Colonic mucosa (tissue), 4 donors: Measurements from ENCODE around the gene PADI6. TPM values are rescaled to one million over a fixed set of nuclear protein-coding genes. Genes with fewer than 3 reads are reported as not detected.

Source experiments
- DNase-seq: peaks from one replicate; pipeline ENCODE4 v3.0.0-alpha.2; 2020
- H3K27ac ChIP-seq: fragments of 200-600 bp; one replicate; pipeline ENCODE4 v1.8.0; 2021
- H3K27me3 ChIP-seq: fragments of 200-600 bp; one replicate; pipeline ENCODE4 v1.8.0; 2021
- H3K36me3 ChIP-seq: fragments of 200-600 bp; one replicate; pipeline ENCODE4 v1.8.0; 2021
- H3K4me1 ChIP-seq: fragments of 200-600 bp; one replicate; pipeline ENCODE4 v1.8.0; 2021; ENCODE audit warnings: mild to moderate bottlenecking
- H3K4me3 ChIP-seq: fragments of 200-600 bp; one replicate; pipeline ENCODE4 v1.8.0; 2021
- H3K9ac ChIP-seq, 2 donors: one replicate each; pipeline ENCODE4 v1.7.0; 2013; ENCODE audit warnings: control low read depth in 2 of 2, low read depth in 2 of 2, low read length in 2 of 2
- H3K9me3 ChIP-seq: fragments of 200-600 bp; one replicate; pipeline ENCODE4 v1.8.0; 2021
- intact Hi-C: fragments of 100-400 bp; cut with DNase I; formaldehyde crosslinking; loops from one replicate; pipeline ENCODE4 v1.14.1; 2022
- total RNA-seq, 2 donors: library from RNA; stranded (reverse); fragmentation: NEBNext Ultra II Directional in 1 of 2; extraction: Animal tissue kit (Norgen Biotek cat#: 25700) in 1 of 2; gene quantifications; one replicate each; pipeline ENCODE4 v1.2.1, GENCODE V29; 2021
- TF ChIP-seq, protein P1 (sequence below): fragments of 200-600 bp; IDR thresholded peaks from one replicate; pipeline ENCODE4 v1.8.0; 2022; ENCODE audit warnings: antibody characterized with exemption, mild to moderate bottlenecking
- donor health status: healthy.
- donor health status: DM: no; HTN: no; CAD: no.
- donor health status: DM: no; HTN: no; CAD: no.

Gene PADI6
- total RNA-seq, 2 donors from 2014 or later, result not detected

DNA sequence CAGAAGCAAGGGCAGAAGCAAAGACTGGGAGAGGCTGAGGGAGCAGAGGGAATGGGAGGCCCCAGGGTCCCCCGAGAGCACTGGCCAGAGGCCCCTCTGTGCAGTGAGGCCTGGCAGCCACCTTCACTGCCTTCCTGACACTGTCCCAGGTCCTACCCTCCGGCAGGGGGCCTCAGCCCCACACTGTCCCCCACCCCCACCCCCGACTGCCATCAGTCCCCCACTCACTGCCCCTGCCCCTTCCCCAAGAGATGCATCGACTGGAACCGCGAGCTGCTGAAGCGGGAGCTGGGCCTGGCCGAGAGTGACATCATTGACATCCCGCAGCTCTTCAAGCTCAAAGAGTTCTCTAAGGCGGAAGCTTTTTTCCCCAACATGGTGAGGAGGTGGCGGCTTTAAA, 13.0 kb upstream of the PADI6 start:
- DNase-seq, result no peak
- Histone ChIP-seq H3K27ac (no peak overlapping the region), H3K4me1 (no peaks in the 10 kb centered on the region), H3K27me3 (no peaks in the 10 kb centered on the region), H3K9ac (no peak overlapping the region), H3K4me3 (no peak overlapping the region), H3K9me3 (no peaks in the 10 kb centered on the region), H3K36me3 (no peaks in the 10 kb centered on the region)
- TF ChIP-seq, protein P1, sequence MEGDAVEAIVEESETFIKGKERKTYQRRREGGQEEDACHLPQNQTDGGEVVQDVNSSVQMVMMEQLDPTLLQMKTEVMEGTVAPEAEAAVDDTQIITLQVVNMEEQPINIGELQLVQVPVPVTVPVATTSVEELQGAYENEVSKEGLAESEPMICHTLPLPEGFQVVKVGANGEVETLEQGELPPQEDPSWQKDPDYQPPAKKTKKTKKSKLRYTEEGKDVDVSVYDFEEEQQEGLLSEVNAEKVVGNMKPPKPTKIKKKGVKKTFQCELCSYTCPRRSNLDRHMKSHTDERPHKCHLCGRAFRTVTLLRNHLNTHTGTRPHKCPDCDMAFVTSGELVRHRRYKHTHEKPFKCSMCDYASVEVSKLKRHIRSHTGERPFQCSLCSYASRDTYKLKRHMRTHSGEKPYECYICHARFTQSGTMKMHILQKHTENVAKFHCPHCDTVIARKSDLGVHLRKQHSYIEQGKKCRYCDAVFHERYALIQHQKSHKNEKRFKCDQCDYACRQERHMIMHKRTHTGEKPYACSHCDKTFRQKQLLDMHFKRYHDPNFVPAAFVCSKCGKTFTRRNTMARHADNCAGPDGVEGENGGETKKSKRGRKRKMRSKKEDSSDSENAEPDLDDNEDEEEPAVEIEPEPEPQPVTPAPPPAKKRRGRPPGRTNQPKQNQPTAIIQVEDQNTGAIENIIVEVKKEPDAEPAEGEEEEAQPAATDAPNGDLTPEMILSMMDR, result no peak
- intact Hi-C loops, result no loop called here

DNA sequence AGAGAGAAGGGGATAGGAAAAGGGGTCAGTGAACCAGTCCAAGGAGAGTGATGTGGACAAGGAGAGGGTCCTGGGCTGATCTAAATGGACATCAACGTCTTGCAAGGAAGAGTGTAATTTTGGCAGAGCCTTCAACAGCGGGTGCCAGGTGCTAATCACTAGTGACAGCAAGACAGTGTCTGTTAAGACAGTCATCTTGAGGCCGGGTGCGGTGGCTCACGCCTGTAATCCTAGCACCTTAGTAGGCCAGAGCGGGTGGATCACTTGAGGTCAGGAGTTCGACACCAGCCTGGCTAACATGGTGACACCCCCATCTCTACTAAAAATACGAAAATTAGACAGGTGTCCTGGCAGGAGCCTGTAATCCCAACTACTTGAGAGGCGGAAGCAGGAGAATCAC, 12.2 kb upstream of the PADI6 start:
- H3K4me3 ChIP-seq, result no peak overlapping the region
- H3K9me3 ChIP-seq, result no peaks in the 10 kb centered on the region
- DNase-seq, result no peak
- no peaks in the 10 kb centered on the region for H3K4me1 ChIP-seq
- intact Hi-C loops, result no loop called here
- H3K27ac ChIP-seq, result no peak overlapping the region
- TF ChIP-seq, protein P1, result no peak
- no peak overlapping the region for H3K9ac ChIP-seq
- no peaks in the 10 kb centered on the region for H3K36me3 ChIP-seq
- H3K27me3 ChIP-seq, result no peaks in the 10 kb centered on the region

DNA sequence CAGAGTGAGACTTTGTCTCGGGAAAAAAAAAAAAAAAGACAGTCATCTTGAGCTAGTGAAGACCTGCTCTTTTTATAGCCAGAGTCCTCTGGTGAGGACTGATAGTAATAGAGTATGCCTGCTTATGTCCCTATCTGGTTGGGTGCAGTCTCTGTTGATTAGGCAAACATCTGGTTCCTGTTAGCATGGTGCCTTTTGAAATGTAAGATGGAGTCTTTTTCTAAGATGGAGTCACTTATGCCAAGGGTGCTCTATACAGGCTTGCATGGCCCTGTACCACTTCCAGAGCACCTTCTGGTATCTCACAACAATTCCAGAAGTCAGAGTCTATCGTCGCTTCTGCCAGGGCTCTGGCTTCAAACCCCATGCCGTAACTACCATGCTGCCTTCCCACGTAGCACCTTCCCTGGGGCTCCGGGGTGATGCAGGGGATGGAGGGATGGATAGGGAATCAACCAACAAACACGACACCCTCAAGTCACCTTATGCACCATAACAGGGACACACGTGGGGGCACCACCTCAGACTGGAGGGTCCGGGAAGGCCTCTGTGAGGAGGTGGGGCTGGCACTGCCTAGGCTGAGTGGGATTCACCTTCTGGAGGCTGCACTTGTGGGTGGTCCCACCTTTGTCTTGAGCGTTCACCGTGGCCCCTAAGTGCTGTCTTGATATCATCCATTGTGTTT, 11.6 kb upstream of the PADI6 start:
- H3K9ac ChIP-seq, result no peak overlapping the region
- no peaks in the 10 kb centered on the region for H3K9me3 ChIP-seq
- TF ChIP-seq, protein P1, result no peak
- no peak overlapping the region for H3K4me3 ChIP-seq
- H3K36me3 ChIP-seq, result no peaks in the 10 kb centered on the region
- no peaks in the 10 kb centered on the region for H3K4me1 ChIP-seq
- no peak for DNase-seq
- H3K27ac ChIP-seq, result no peak overlapping the region
- intact Hi-C loops, result no loop called here
- no peaks in the 10 kb centered on the region for H3K27me3 ChIP-seq

DNA sequence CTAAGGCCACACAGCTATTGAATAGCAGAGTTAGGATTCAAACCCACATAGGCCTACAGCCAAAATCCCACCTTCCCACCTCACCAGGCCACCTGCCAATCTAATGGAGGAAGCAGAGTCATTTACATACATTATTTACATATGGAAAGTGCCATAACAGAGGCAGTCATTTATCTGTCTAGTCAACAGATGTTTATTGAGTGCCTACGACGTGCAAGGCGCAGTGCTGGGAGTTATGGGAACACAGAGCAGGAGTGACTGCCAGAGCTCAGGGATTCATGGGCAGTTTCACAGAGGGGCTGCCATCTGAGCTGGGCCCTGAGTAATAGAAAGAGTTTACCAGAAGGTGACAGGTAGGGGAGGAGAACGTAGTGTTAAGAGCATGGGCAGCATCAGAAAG, 10.3 kb upstream of the PADI6 start:
- Histone ChIP-seq H3K36me3 (no peaks in the 10 kb centered on the region), H3K4me1 (no peaks in the 10 kb centered on the region), H3K4me3 (no peak overlapping the region), H3K9me3 (no peaks in the 10 kb centered on the region), H3K9ac (no peak overlapping the region), H3K27me3 (no peaks in the 10 kb centered on the region), H3K27ac (no peak overlapping the region)
- TF ChIP-seq, protein P1, result no peak
- intact Hi-C loops, result no loop called here
- no peak for DNase-seq

DNA sequence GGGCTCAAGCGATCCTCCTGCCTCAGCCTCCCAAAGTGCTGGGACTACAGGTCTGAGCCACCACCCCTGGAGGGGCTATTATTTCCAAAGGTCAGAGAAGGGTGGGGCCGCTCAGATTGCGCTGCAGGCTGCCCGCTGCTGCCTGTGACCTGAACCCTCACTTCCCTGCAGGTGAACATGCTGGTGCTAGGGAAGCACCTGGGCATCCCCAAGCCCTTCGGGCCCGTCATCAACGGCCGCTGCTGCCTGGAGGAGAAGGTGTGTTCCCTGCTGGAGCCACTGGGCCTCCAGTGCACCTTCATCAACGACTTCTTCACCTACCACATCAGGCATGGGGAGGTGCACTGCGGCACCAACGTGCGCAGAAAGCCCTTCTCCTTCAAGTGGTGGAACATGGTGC, 8.6 kb upstream of the PADI6 start:
- no peaks in the 10 kb centered on the region for H3K27me3 ChIP-seq
- no peak for DNase-seq
- no peaks in the 10 kb centered on the region for H3K9me3 ChIP-seq
- intact Hi-C loops, result no loop called here
- H3K36me3 ChIP-seq, result no peaks in the 10 kb centered on the region
- no peak overlapping the region for H3K27ac ChIP-seq
- TF ChIP-seq, protein P1, result no peak
- no peaks in the 10 kb centered on the region for H3K4me1 ChIP-seq
- H3K9ac ChIP-seq, result no peak overlapping the region
- no peak overlapping the region for H3K4me3 ChIP-seq
